ENCODE measurements around the gene EED.

EED gene

GRCh38 chr11:86199354-86199753 lies 45.2 kb upstream of the EED start:
- no peak for DNase-seq (ENCODE audit: low read depth)
- H3K4me3 ChIP-seq (ENCODE audit: low read length), result no peak overlapping the region
- TF ChIP-seq CTCF (conservative IDR thresholded peaks at IDR 0.05; ENCODE audit: low read length), result no peak

DNA sequence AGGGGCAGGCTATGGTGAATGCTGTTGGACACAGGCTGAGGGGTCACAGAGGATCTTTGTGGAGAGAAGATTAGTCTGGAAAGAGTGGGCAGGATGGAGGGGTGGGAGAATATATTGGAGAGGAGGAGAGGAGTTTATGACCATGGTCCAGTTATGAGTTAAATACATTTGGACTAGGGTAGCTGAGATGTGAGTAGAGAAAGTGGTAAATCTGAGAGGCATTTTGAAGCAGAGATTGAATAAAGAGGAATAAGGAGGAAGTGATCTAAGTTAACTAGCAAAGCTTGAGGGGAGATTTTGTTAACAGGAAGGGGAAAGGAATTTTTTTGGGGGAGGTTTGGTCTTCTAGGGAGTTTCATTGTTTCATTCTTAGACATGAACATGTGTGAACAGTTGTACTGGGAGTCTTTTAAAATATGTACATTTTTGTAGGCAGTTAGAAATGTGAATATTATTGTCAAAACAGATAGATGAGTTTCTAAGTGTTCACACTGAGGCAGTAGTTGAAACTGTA lies 43.1 kb upstream of the EED start:
- no peak for TF ChIP-seq CTCF (conservative IDR thresholded peaks at IDR 0.05; ENCODE audit: low read length)
- DNase-seq (ENCODE audit: low read depth), result peak; percentile 18
- H3K4me3 ChIP-seq (ENCODE audit: low read length), result no peak overlapping the region

DNA sequence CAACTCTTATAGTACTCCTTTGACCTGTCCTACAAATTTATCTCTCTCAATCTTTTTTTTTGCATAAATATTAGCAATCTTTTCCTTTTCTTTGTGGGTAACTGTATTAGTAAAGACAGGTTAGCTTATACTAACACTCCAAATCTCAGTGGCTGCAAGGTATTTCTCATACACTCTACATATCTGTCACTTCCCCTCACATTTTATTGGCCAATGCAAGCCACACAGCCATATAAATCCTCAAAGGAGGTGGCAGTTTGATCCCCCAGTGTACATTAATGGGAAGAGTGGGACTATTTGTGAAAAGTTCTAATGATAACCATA lies 42.6 kb upstream of the EED start:
- no peak for DNase-seq (ENCODE audit: low read depth)
- TF ChIP-seq CTCF (conservative IDR thresholded peaks at IDR 0.05; ENCODE audit: low read length), result no peak

DNA sequence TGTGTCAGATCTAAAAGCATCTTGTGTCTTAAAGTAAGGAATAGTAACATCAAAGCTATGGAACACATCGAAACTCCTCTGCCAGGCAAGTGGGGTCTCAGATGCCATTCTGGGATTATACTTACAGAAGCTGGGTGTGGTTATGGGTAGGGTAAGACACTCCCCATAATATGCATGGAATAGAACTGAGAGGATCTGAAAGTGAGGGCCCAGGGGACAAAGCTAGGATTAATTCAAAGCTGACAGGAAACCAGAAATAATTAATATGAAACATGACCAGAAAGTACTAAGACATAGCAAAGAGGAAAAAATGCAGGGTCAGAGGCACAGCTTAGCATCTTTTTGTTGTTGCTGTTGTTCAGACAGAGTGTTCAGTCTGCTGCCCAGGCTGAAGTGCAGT lies 40.2 kb upstream of the EED start:
- no peak for TF ChIP-seq CTCF (conservative IDR thresholded peaks at IDR 0.05; ENCODE audit: low read length)
- no peak for DNase-seq (ENCODE audit: low read depth)
- H3K4me3 ChIP-seq (ENCODE audit: low read length), result no peak overlapping the region

More for the DNA sequence above, 42.6 kb upstream of the EED start:
- H3K4me3 ChIP-seq (ENCODE audit: low read length), result peak overlapping the region; percentile 39

DNA sequence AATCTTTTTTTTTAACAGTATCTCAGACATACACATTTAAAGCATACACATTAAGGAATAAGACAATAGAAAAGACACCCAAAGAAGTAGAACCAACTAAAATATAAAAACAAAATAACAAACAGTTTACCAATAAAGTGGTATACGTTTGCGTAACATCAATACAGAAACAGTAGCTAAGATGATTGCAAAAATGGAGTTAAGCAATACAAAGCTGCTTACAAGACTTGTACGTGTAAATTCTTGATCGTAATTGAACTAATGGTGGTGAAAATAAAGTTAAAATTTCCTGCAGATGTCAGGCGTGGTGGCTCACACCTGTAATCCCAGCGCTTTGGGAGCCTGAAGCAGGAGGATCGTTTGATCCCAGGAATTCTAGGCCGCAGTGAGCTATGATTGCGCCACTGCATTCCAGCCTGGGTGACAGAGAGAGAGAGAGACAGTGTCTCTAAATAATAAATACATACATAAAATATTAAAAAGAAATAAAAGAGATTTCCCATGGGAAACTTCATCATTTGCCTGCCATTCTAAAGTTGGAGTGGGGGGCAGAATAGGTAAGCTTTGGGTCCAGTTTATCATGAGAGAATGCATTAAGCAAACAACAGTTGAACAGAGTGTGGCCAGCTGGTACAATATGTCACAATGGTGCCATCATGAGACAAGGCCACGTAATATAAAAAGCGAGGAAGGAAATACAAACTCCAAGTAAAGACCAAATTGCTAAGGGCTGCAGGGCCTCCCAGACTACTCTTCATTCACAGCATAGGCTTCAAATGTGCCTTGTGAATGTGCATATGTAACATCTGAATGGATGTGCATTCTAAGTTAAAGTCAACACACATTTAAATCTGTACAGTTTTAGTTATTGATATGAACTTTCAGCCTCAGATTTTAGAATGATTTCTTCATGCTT lies 38.9 kb upstream of the EED start:
- no peak for TF ChIP-seq CTCF (conservative IDR thresholded peaks at IDR 0.05; ENCODE audit: low read length)
- H3K4me3 ChIP-seq (ENCODE audit: low read length), result no peak overlapping the region
- no peak for DNase-seq (ENCODE audit: low read depth)

DNA sequence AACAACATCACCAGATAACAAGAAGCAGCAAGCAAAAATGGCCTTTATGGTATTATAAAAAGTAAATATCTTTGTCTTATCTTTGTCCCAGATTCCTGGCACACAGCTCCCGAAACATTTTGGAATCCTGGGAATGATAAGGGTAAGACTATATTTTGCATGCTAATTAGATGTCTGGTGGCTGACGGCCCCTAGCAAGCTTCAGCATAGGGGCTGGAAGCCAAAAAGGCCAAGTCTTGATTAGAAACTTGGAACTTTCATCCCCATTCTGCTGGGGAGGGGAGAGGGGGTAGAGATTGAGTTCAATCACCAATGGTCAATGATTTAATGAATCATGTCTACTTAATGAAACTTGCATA lies 38.2 kb upstream of the EED start:
- DNase-seq (ENCODE audit: low read depth), result no peak
- TF ChIP-seq CTCF (conservative IDR thresholded peaks at IDR 0.05; ENCODE audit: low read length), result no peak
- no peak overlapping the region for H3K4me3 ChIP-seq (ENCODE audit: low read length)

GRCh38 chr11:86207413-86207812 lies 37.1 kb upstream of the EED start:
- DNase-seq (ENCODE audit: low read depth), result no peak
- no peak for TF ChIP-seq CTCF (conservative IDR thresholded peaks at IDR 0.05; ENCODE audit: low read length)
- H3K4me3 ChIP-seq (ENCODE audit: low read length), result no peak overlapping the region
